ENCODE results near the gene HHATL. TPM values are rescaled to one million over a fixed set of nuclear protein-coding genes. Genes with fewer than 3 reads are reported as not detected.

HHATL gene
- total RNA-seq, 1 experiment from 2014 or later, result not detected

DNA sequence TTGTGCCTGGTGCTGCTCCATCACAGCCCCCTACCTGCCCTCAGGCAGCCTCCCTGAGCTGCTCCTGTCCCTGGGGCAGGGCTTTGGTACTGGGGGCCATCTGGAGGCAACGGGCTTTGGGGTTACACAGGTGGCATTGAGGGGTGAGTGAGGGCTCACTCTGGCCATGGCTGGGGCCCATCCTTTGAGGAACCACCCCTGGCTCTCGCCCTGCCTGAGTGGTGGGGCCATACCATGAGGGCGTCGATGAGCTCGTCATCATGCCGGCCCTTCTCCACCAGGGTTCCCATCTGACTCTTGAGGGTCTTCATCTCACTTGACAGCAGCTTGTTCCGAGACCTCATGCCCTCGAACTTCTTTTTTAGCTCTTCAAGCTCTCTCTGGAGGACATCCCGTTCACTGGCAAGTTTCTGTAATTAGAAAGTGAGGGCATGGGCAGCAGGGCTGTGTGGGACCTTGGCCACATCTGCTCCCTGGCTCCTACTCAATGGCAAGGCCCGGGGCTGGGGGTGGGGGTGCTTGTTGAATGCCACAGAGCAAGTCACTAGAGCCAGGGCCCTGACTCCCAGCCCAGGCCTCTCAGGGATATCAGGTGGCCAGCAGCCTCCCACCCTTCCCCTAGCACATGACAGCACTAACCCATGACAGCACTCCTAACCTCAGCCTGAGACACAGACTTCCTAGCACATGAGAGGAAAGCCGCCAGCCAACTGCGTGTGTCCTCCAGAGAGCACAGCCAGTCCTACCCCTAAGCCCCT, 37.0 kb upstream of the HHATL start:
- no peak for DNase-seq
- H3K4me3 ChIP-seq (ENCODE audit: insufficient read depth, low read depth, low read length), result no peak overlapping the region
- no peaks in the 10 kb centered on the region for H3K36me3 ChIP-seq (replicated peaks; ENCODE audit: control insufficient read depth, insufficient read depth, low read length)

DNA sequence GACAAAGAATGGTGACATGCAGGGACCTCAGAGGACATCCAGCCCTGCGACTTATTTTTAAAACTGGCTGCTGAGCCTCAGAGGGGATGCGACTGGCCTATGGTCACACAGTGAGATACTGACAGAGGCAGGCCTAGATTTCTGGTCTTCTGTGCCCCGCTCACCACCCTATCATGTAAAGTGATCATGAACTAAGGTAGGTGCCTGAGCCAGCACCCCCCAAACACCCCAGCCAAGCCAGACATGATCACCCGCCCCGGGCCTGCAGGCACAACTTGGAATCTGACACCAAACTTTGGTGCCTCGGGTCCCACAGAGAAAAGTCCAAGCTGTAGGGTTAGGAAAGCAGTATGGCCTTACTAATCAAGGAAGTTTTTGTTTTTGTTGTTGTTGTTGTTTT, 33.9 kb upstream of the HHATL start:
- no peaks in the 10 kb centered on the region for H3K27me3 ChIP-seq (ENCODE audit: control insufficient read depth, insufficient read depth, low read length)
- H3K4me3 ChIP-seq (ENCODE audit: insufficient read depth, low read depth, low read length), result no peak overlapping the region
- H3K36me3 ChIP-seq (replicated peaks; ENCODE audit: control insufficient read depth, insufficient read depth, low read length), result no peaks in the 10 kb centered on the region
- no peak for DNase-seq

More for the DNA sequence above, 37.0 kb upstream of the HHATL start:
- no peaks in the 10 kb centered on the region for H3K27me3 ChIP-seq (ENCODE audit: control insufficient read depth, insufficient read depth, low read length)

DNA sequence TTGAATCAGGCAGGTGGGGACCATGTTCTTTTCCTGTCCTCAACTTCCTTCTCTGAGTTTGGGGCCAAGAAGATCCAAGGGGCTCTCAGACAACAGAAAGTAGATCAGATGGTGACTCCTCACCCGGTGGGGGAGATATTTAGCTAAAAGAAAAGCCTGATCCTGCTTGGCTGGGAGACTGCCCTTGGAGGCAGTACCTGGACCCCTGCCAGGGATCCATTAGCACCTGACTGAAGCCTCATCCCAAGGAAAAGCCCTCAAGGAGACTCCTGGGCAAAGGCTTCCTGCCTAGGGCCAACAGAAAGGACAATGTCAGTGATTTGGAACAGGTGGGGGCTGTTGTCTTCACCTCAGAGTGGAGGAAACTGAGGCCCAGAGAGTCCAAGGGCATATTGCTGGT, 33.5 kb upstream of the HHATL start:
- Histone ChIP-seq H3K36me3 (replicated peaks; ENCODE audit: control insufficient read depth, insufficient read depth, low read length) (no peaks in the 10 kb centered on the region), H3K27me3 (ENCODE audit: control insufficient read depth, insufficient read depth, low read length) (no peaks in the 10 kb centered on the region), H3K4me3 (ENCODE audit: insufficient read depth, low read depth, low read length) (no peak overlapping the region)
- peak; percentile 66 for DNase-seq

DNA sequence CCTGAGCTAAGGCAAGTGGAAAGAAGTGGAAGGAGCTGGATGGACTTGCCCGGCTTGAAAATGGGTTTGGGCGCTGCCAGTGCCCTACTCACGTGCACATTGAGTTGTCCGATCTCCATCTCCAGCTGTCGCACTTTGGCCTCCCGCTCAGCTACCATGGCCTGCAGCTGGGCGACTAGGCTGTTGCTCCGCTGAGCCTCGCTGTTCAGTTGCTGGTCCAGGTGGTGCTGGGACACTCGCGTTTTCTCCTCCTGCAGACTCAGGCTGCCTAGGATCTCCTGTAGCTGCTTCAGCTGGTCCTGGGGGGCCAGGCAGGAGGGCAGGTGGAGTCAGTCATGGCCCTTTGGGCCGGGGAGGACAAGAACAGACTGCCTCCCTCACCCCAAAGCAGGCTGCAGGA, 33.0 kb upstream of the HHATL start:
- no peaks in the 10 kb centered on the region for H3K36me3 ChIP-seq (replicated peaks; ENCODE audit: control insufficient read depth, insufficient read depth, low read length)
- no peak for DNase-seq
- no peaks in the 10 kb centered on the region for H3K27me3 ChIP-seq (ENCODE audit: control insufficient read depth, insufficient read depth, low read length)
- H3K4me3 ChIP-seq (ENCODE audit: insufficient read depth, low read depth, low read length), result no peak overlapping the region

DNA sequence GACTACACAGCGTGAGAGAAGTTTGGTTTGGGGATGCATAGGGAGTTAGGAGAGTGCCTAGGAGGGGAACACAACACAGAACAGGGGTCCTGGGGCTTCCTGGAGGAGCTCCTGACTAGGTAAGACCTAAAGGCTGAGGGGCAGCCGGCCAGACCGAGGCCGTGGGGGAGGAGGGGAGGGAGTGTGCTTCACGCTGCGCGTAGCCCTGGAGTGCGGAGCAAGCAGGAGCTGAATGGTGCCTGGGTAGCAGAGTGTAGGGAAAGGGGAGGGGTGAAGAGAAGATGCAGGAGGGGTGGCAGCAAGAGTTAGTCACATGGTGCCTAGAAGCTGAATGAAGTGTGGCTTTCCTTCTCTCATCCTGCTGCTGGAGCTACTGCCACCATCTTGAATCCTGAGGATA, 32.4 kb upstream of the HHATL start:
- Histone ChIP-seq H3K27me3 (ENCODE audit: control insufficient read depth, insufficient read depth, low read length) (no peaks in the 10 kb centered on the region), H3K36me3 (replicated peaks; ENCODE audit: control insufficient read depth, insufficient read depth, low read length) (no peaks in the 10 kb centered on the region), H3K4me3 (ENCODE audit: insufficient read depth, low read depth, low read length) (no peak overlapping the region)
- no peak for DNase-seq

DNA sequence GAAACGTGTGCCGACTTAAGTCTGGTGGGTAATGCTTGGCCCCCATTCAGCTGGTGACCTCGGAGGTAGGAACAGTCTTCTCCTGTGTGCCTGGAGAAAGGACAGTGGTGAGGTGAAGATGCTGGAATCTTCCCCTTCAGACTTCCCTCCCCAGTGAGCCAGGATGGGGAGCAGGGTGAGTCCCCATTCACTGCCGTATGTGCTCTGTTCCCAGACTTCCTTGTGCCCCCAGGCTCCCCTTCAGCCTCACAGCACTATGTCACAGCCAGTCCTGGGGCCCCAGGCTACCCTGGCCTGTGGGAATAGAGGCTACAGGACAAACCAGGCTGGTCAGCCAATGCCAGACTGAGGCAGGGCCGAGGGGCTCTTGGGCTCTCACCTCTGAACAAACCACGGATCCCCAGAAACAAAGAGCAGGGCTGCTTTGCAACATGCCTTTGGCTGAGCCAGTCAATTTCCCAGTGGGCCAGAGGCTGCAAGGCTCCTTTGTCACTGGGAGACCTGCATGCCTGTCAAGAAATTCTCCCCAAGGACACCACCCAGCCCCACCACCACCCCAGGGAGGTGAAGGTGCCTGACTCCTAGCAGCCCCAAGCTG, 31.8 kb upstream of the HHATL start:
- Histone ChIP-seq H3K27me3 (ENCODE audit: control insufficient read depth, insufficient read depth, low read length) (no peaks in the 10 kb centered on the region), H3K4me3 (ENCODE audit: insufficient read depth, low read depth, low read length) (no peak overlapping the region), H3K36me3 (replicated peaks; ENCODE audit: control insufficient read depth, insufficient read depth, low read length) (no peaks in the 10 kb centered on the region)
- DNase-seq, result no peak

DNA sequence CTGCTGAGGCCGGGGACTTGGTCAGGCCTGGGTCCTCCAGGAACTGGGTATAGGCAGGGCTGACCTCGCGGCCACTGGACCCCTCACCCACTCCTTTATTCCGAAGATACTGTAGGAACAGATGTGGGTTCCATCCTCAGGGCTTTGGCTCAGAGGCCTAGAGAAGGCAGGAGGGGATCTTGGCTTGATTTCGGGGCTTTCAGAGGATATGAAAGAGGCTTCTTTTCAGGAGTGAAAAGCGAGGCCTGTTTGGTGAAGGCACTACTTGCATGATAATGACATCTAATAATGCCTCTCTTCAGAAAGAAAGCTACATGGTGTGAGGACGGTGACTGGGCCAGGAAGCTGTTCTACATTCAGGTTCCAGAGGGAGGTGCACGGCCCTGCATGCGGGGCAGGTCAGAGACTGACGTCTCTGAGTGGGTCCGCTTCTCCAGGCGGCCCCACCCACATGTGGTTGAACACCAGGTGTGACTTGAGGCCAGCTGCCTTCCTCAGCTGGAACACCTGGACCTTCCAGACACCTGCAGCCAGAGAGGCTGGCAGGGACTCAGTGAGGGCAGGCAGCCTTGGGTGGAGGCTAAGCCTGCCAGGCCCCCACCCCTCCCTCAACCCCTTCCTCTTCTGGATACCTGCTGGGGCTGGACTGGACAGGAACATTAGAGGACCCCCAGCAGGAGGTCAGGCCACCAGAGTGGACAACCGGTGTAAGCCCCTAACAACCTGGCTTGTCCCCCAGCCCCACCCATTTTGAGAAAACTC, 31.1 kb upstream of the HHATL start:
- H3K27me3 ChIP-seq (ENCODE audit: control insufficient read depth, insufficient read depth, low read length), result no peaks in the 10 kb centered on the region
- DNase-seq, result peak; percentile 70
- H3K36me3 ChIP-seq (replicated peaks; ENCODE audit: control insufficient read depth, insufficient read depth, low read length), result no peaks in the 10 kb centered on the region
- H3K4me3 ChIP-seq (ENCODE audit: insufficient read depth, low read depth, low read length), result no peak overlapping the region

DNA sequence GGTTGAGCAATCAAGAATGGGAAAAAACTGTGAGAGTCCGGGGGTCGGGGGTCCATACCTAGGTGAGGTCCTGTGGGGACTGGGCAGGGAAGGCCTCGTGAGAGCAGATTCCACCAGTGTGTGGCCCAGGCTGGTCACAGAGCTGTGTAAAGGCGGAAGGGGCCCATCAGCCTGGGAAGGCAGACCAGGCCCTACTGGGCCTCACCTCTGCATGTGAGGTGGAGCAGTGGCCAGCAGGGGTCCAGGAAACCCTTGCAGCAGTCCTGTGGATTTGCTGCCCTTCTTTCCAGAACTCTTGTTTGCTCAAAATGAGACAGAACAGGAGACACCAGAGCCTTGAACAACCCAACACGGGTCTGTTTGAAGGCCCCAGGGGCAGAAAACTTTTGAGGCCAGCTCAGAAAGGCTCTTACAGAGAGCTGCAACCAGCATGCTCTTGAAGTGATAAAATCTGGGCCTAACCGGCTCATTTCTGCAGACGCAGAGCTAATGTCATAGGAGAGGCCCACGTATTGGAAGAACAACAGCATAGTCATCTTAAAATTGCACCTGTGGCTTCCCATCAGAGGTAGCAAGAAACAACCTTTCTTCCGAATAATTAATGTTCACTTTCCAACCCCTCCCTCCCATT, 30.3 kb upstream of the HHATL start:
- Histone ChIP-seq H3K36me3 (replicated peaks; ENCODE audit: control insufficient read depth, insufficient read depth, low read length) (no peaks in the 10 kb centered on the region), H3K27me3 (ENCODE audit: control insufficient read depth, insufficient read depth, low read length) (no peaks in the 10 kb centered on the region), H3K4me3 (ENCODE audit: insufficient read depth, low read depth, low read length) (no peak overlapping the region)
- no peak for DNase-seq

DNA sequence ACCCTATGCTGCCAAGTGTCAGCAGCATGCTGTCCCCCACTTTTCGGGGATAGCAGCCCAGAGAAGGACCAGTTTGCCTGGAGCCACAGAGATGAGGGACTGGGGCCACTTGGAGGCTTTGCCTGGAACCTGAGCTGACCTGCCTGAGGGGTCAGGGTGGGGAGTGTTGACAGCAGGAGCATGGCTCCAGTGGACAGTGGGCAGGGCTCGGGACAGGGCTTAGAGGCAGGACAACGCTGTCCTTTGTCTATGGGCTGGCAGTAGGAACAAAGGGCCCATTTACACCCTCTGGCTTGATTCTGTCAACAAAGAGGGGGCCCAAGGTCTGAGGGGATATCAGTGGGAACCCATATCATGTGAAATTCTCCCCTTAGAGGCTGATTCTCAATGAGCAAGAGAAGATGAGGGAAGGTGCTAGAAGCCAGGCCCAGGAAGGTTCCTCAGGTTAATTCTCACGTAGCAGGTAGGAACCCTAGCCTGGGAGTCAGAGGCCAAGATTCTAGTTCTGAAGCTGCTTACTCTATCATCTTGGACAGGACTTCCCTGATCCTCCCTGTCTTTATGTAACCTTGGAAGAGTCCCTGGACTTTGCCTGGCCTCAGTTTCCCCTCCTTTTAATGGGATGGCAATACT, 29.7 kb upstream of the HHATL start:
- no peak overlapping the region for H3K4me3 ChIP-seq (ENCODE audit: insufficient read depth, low read depth, low read length)
- no peaks in the 10 kb centered on the region for H3K27me3 ChIP-seq (ENCODE audit: control insufficient read depth, insufficient read depth, low read length)
- H3K36me3 ChIP-seq (replicated peaks; ENCODE audit: control insufficient read depth, insufficient read depth, low read length), result no peaks in the 10 kb centered on the region
- no peak for DNase-seq

DNA sequence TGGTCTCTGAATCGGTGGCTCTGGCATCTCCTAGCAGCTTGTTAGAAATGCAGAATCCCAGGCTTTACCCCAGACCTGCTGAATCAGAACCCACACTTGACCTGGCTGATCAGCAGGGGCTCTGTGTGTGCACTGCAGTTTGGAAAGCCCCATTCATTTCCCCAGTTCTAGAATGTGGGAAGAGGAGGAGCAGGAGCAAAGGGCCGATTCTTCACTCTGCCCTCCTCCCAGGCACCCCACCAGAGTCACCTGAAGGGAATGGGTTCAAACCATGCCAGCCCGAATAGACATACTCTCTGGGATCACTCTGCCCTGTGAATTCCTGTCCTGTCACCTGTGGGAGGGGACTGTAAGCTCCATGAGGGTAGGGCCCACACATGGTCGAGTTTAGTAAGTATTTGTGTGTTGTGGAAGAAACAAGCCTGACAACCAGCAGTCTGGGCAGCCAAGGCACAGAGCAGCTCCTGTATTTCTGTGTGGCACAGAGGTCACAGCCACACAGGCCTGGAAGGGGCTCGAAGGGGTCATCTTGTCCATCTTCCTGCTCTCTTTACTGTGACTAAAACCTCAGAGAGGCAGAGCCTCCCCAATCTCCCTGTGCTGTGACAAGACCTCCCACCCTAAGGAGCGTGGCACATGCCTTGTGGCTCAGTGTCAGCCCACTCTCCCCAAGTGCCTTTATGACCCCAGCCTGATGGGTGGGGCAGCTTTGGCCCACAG, 29.0 kb upstream of the HHATL start:
- no peak for DNase-seq
- Histone ChIP-seq H3K36me3 (replicated peaks; ENCODE audit: control insufficient read depth, insufficient read depth, low read length) (no peaks in the 10 kb centered on the region), H3K4me3 (ENCODE audit: insufficient read depth, low read depth, low read length) (no peak overlapping the region), H3K27me3 (ENCODE audit: control insufficient read depth, insufficient read depth, low read length) (no peaks in the 10 kb centered on the region)

DNA sequence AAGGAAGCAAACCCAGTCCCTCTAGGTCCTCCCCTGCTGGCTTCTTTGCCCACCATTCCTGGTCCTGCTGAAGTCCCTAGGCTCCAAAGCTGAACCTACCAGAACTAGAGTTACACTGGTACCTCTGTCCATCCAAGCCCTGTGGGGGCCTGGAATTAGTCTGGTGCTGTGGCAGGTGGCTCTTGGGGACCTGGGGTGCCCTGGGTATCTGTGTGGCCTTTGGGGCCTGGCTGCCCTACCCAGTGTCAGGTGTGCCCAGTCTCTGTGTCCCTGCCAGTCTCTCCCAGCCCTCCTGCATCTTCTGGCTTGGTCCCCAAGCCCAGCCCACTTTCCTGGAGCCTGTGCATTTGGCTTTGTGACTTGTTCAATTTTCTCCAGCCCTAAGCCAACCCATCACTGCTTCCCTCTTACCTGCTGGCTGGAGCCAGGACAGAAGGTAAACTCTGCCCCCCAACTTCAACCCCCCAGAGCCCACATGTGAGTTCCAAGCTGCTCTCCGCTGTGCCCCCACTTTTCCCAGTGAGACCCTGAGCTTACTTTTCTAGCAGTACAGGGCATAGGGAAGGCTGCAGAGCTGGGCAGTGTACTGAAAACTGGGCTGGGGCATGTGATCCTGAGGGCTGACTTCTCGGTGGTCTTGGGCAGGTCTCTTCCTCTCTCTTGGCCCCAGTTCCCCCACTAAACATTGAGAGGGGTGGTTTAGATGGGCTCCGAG, 28.3 kb upstream of the HHATL start:
- no peak overlapping the region for H3K4me3 ChIP-seq (ENCODE audit: insufficient read depth, low read depth, low read length)
- no peaks in the 10 kb centered on the region for H3K36me3 ChIP-seq (replicated peaks; ENCODE audit: control insufficient read depth, insufficient read depth, low read length)
- no peaks in the 10 kb centered on the region for H3K27me3 ChIP-seq (ENCODE audit: control insufficient read depth, insufficient read depth, low read length)
- DNase-seq, result no peak

DNA sequence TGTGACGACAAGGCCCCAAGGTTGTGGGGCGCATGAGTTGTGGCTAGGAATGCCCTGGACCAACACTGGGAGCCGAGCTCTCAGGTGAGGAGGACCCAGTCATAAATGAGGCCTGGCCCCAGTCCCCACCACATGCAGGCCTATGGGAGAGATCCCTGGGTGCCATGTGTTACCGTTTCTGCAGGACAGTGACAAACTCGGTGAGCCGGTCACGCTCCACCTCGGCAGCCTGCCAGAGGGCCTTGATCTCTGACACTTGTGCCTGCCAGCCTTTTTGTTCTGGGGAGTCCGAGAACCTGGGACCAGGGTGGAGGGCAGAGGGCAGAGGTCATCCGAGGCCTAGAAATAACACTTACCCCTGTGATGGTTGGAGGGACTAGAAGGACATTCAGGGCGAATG, 27.7 kb upstream of the HHATL start:
- DNase-seq, result no peak
- no peak overlapping the region for H3K4me3 ChIP-seq (ENCODE audit: insufficient read depth, low read depth, low read length)
- H3K27me3 ChIP-seq (ENCODE audit: control insufficient read depth, insufficient read depth, low read length), result no peaks in the 10 kb centered on the region
- no peaks in the 10 kb centered on the region for H3K36me3 ChIP-seq (replicated peaks; ENCODE audit: control insufficient read depth, insufficient read depth, low read length)

DNA sequence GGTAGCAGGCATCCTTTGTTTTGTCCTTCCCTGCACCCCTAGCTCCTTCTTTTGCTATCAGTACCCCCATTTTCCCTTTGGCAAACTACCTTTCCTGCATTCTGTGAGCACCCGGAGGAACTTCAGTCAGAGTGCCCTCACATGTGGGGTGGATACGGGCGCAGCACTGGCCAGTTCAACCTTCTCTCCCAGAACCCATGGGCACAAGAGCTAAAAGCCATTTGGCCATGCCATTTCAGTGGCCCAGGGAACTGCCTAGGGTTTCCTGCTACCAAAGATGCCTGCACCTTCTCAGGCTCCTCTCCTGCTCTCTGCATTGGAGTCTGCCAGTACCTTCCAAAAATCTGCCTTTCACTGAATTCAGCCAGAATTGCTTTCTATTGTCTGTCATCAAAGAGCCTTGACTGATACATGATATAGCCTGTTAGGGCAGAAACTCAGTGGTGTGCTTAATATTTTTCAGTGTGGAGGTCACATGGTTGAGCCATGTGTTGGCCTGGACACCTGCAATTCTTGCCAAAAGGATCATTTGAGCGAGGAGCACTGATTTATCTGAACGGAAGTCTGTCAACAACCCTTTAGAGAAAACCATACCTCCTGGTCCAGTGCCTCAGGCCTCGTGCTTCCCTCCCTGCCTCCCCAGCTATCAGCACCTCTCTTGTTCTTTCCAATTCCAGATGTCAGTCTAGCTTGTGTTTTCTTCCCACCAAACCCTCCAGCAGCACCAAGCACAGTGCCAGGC, 27.0 kb upstream of the HHATL start:
- no peak for DNase-seq
- H3K4me3 ChIP-seq (ENCODE audit: insufficient read depth, low read depth, low read length), result no peak overlapping the region
- no peaks in the 10 kb centered on the region for H3K27me3 ChIP-seq (ENCODE audit: control insufficient read depth, insufficient read depth, low read length)
- no peaks in the 10 kb centered on the region for H3K36me3 ChIP-seq (replicated peaks; ENCODE audit: control insufficient read depth, insufficient read depth, low read length)

Data from H7 (cell line).